ENCODE measurements around the gene ARHGEF33. TPM values are rescaled to one million over a fixed set of nuclear protein-coding genes. Genes with fewer than 3 reads are reported as not detected.

Gene ARHGEF33
- total RNA-seq, 1 experiment from 2014 or later, result 0.41 TPM

DNA sequence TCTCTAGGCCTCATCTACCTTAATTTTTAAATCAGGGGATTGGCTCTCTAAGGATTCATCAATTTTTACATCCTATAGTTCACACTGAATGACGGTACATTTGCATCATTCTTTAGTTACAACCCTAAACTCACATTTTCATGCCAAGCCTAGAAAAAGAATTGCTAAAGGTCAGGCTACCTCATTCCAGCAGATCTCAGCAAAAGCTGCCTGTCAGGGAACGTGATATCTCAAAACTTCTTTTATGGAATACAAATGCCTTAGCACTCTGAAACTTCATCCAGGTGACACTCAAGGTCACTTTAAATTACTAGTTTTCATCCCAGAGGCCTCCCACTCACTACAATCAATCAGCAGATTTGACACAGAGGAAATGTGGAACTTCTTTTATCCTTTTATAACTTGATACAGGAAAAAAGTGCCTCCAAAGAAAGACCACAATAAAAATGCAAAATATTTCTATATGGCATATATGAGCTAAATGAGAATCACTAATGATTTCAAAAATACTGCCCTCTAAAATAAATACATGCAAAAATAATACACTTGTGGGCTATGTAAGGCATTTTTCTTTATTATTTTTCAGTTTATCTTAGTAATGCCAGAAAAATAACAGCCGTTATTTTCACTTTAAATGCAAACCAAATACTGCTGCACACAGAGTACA is 91.5 kb downstream of the ARHGEF33 start:
- CTCF ChIA-PET, result no interaction called here
- Histone ChIP-seq H3K9me3 (ENCODE audit: control insufficient read depth, insufficient read depth, low read depth, low read length) (no peaks in the 10 kb centered on the region), H3K27me3 (ENCODE audit: control insufficient read depth, insufficient read depth, low read length) (no peaks in the 10 kb centered on the region), H3K4me1 (ENCODE audit: control insufficient read depth, insufficient read depth, low read length) (no peaks in the 10 kb centered on the region), H3K36me3 (ENCODE audit: control insufficient read depth, insufficient read depth, low read length) (no peaks in the 10 kb centered on the region), H3K4me3 (ENCODE audit: low read depth in 2 of 2, low read length in 2 of 2) (no peak overlapping the region), H3K27ac (ENCODE audit: low read length) (no peak overlapping the region)
- TF ChIP-seq, protein P1, sequence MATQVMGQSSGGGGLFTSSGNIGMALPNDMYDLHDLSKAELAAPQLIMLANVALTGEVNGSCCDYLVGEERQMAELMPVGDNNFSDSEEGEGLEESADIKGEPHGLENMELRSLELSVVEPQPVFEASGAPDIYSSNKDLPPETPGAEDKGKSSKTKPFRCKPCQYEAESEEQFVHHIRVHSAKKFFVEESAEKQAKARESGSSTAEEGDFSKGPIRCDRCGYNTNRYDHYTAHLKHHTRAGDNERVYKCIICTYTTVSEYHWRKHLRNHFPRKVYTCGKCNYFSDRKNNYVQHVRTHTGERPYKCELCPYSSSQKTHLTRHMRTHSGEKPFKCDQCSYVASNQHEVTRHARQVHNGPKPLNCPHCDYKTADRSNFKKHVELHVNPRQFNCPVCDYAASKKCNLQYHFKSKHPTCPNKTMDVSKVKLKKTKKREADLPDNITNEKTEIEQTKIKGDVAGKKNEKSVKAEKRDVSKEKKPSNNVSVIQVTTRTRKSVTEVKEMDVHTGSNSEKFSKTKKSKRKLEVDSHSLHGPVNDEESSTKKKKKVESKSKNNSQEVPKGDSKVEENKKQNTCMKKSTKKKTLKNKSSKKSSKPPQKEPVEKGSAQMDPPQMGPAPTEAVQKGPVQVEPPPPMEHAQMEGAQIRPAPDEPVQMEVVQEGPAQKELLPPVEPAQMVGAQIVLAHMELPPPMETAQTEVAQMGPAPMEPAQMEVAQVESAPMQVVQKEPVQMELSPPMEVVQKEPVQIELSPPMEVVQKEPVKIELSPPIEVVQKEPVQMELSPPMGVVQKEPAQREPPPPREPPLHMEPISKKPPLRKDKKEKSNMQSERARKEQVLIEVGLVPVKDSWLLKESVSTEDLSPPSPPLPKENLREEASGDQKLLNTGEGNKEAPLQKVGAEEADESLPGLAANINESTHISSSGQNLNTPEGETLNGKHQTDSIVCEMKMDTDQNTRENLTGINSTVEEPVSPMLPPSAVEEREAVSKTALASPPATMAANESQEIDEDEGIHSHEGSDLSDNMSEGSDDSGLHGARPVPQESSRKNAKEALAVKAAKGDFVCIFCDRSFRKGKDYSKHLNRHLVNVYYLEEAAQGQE (IDR thresholded peaks at IDR 0.05; ENCODE audit: insufficient read depth in 1 of 2, low read depth in 2 of 2, low read length in 1 of 2), result no peak
- no peak for TF ChIP-seq SIN3A (IDR thresholded peaks at IDR 0.05; ENCODE audit: borderline replicate concordance, insufficient read depth, low read depth, low read length)
- TF ChIP-seq TCF7L2 (IDR thresholded peaks at IDR 0.05; ENCODE audit: low read depth, low read length), result no peak
- no peak for TF ChIP-seq POLR2AphosphoS5 (IDR thresholded peaks at IDR 0.05; ENCODE audit: low read depth, low read length)
- TF ChIP-seq, protein P2, sequence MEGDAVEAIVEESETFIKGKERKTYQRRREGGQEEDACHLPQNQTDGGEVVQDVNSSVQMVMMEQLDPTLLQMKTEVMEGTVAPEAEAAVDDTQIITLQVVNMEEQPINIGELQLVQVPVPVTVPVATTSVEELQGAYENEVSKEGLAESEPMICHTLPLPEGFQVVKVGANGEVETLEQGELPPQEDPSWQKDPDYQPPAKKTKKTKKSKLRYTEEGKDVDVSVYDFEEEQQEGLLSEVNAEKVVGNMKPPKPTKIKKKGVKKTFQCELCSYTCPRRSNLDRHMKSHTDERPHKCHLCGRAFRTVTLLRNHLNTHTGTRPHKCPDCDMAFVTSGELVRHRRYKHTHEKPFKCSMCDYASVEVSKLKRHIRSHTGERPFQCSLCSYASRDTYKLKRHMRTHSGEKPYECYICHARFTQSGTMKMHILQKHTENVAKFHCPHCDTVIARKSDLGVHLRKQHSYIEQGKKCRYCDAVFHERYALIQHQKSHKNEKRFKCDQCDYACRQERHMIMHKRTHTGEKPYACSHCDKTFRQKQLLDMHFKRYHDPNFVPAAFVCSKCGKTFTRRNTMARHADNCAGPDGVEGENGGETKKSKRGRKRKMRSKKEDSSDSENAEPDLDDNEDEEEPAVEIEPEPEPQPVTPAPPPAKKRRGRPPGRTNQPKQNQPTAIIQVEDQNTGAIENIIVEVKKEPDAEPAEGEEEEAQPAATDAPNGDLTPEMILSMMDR (IDR thresholded peaks at IDR 0.05), result no peak
- BruUV-seq (replicated peaks), result no TSS peak
- intact Hi-C loops (cut with micrococcal nuclease; ENCODE audit: unreplicated experiment), result no loop called here
- ATAC-seq, result no peak
- in situ Hi-C loops (cut with HindIII; ENCODE audit: low pct_unique_long_range_greater_than_20kb, low sequenced_read_pairs), result no loop called here
- no peak for DNase-seq (ENCODE audit: low read depth, low spot score)
- POLR2A ChIA-PET, result no interaction called here

DNA sequence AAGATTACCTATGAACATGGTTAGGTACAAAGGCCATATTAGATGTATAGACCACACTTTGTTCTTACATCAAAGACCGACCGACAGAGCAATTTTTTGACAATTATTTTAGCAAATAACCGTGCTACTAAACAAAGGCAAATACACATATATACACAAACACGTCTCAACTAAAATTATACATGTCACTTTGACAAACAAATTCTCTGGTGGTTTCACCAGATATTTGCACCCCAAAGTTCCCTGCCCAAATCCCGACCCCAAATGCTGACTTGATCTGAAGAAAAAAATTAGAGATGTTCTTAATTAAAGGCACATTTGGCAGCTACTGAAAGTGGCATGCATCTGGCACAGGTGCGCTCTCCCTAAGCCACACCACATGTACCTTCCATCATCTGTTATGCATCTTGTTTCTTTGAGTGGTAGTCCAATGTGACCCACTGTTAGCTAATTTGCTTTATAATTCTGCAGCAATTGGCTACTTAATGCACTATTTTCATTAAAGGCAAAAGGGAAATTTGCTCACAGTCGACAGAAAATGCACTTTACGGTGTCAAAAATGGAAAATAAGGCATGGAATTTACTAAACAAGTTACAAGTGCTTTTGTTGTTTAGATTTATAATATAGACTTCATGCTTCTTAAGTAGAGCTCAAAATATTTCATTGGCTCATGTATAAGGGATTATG is 92.1 kb downstream of the ARHGEF33 start:
- ChIA-PET POLR2A (no interaction called here), CTCF (no interaction called here)
- intact Hi-C loops (cut with micrococcal nuclease; ENCODE audit: unreplicated experiment), result no loop called here
- Histone ChIP-seq H3K9me3 (ENCODE audit: control insufficient read depth, insufficient read depth, low read depth, low read length) (no peaks in the 10 kb centered on the region), H3K4me3 (ENCODE audit: low read depth in 2 of 2, low read length in 2 of 2) (no peak overlapping the region), H3K4me1 (ENCODE audit: control insufficient read depth, insufficient read depth, low read length) (no peaks in the 10 kb centered on the region), H3K27ac (ENCODE audit: low read length) (no peak overlapping the region), H3K27me3 (ENCODE audit: control insufficient read depth, insufficient read depth, low read length) (no peaks in the 10 kb centered on the region), H3K36me3 (ENCODE audit: control insufficient read depth, insufficient read depth, low read length) (no peaks in the 10 kb centered on the region)
- in situ Hi-C loops (cut with HindIII; ENCODE audit: low pct_unique_long_range_greater_than_20kb, low sequenced_read_pairs), result no loop called here
- ATAC-seq (no peak), DNase-seq (ENCODE audit: low read depth, low spot score) (no peak)
- no TSS peak for BruUV-seq (replicated peaks)
- TF ChIP-seq, protein P2 (IDR thresholded peaks at IDR 0.05), result no peak
- TF ChIP-seq SIN3A (IDR thresholded peaks at IDR 0.05; ENCODE audit: borderline replicate concordance, insufficient read depth, low read depth, low read length) (no peak), POLR2AphosphoS5 (IDR thresholded peaks at IDR 0.05; ENCODE audit: low read depth, low read length) (no peak), TCF7L2 (IDR thresholded peaks at IDR 0.05; ENCODE audit: low read depth, low read length) (no peak)
- TF ChIP-seq, protein P1 (IDR thresholded peaks at IDR 0.05; ENCODE audit: insufficient read depth in 1 of 2, low read depth in 2 of 2, low read length in 1 of 2), result no peak
